Thyroid gland (tissue), 4 donors: Measurements from ENCODE around the gene ECD. TPM values are rescaled to one million over a fixed set of nuclear protein-coding genes. Genes with fewer than 3 reads are reported as not detected.

Source experiments
- DNase-seq, 2 donors: peaks; one replicate each; pipeline ENCODE4 v3.0.0-alpha.2; 2019
- H3K27ac ChIP-seq, 3 donors: fragments of 200-600 bp; sonication (generic); 1 replicate in 2 of 3; 2 replicates in 1 of 3; pipeline ENCODE4 v1.5.1; 2016 to 2019; ENCODE audit warnings: mild to moderate bottlenecking in 1 of 3, moderate library complexity in 1 of 3
- H3K27me3 ChIP-seq: fragments of 200-600 bp; sonication (generic); one replicate; pipeline ENCODE4 v1.5.1; 2019
- H3K36me3 ChIP-seq, 2 donors: fragments of 200-600 bp; sonication (generic); one replicate each; pipeline ENCODE4 v1.5.1; 2016 to 2019
- H3K4me1 ChIP-seq, 2 donors: fragments of 200-600 bp; sonication (generic); one replicate each; pipeline ENCODE4 v1.5.1; 2017 to 2019
- H3K4me3 ChIP-seq, 3 donors: fragments of 200-600 bp; sonication (generic); replicated peaks in 1 of 3; 1 replicate in 2 of 3; 2 replicates in 1 of 3; pipeline ENCODE4 v1.5.1; 2016; ENCODE audit warnings: mild to moderate bottlenecking in 1 of 3
- H3K9me3 ChIP-seq: fragments of 200-600 bp; sonication (generic); one replicate; pipeline ENCODE4 v1.5.1; 2017
- CTCF ChIP-seq, 6 experiments: fragments of 200-600 bp in 3 of 6; fragments of 450-650 bp in 3 of 6; sonication (generic) in 3 of 6; IDR thresholded peaks; one replicate each; pipeline ENCODE4 v1.5.1; 2016 to 2019; ENCODE audit warnings: antibody characterized with exemption in 6 of 6, mild to moderate bottlenecking in 2 of 6, inconsistent platforms in 1 of 6, moderate library complexity in 1 of 6
- POLR2A ChIP-seq, 2 donors: fragments of 450-650 bp; IDR thresholded peaks; one replicate each; pipeline ENCODE4 v1.6.1; 2017; ENCODE audit warnings: antibody characterized with exemption in 2 of 2, mild to moderate bottlenecking in 2 of 2, moderate library complexity in 1 of 2
- WGBS, 2 donors: methylation state at CpG; one replicate each; pipeline ENCODE4 v1.1.5; 2017; 5-methylcytosine and 5-hydroxymethylcytosine counted together
- intact Hi-C: fragments of 100-400 bp; cut with DNase I; formaldehyde crosslinking; loops from one replicate; pipeline ENCODE4 v1.15.1; 2023
- total RNA-seq, 4 donors: library from RNA; depleted of rRNA; stranded (reverse); fragments of >200 nt; gene quantifications; one replicate each; pipeline ENCODE4 v1.2.3, GENCODE V29; 2016

ECD gene
- total RNA-seq, 4 donors from 2014 or later, result 31.3 to 44.4 (median 37.0) TPM

DNA sequence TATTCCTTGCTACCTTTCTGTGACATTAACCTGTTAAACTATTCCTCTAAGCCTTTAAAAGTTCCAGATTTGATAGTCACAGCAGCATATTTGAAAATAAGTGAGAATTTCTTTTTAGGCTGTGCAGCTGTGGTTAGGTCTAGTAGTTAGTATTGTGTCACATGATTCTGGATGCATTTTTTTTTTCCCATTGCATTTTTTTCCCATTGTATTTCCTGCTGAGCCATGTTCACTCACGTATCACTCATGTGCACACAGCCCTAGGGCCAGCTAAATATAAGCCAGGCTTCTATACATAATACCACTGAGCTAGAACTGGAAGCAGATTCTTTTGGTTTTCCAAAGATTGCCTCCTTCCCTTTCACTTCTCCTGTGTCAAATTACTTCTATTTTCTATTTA lies 41.9 kb upstream of the ECD start:
- intact Hi-C loops, result no loop called here
- WGBS, 2 donors, result 75 to 77% methylated on average over 1 of the region's 1 CpG

DNA sequence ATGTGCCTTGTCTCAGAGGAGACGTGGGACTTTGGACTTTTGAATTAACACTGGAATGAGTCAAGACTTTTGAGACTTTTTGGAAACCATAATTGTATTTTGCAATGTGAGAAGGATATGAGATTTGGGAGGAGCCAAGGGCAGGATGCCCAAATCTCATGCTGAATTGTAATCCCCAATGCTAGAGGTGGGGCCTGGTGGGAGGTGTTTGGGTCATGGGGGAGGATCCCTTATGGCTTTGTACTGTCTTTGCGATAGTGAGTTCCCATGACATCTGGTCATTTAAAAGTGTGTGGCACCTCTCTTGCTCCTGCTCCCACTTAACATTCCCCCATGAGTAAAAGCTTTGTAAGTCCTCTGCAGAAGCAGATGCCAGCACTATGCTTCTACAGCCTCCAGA lies 40.1 kb upstream of the ECD start:
- Histone ChIP-seq H3K27ac (no peak overlapping the region), H3K4me1 (no peaks in the 10 kb centered on the region), H3K36me3 (peaks cover 0 to 6% of the 10 kb centered on the region in 2 donors), H3K9me3 (no peaks in the 10 kb centered on the region), H3K27me3 (no peaks in the 10 kb centered on the region), H3K4me3 (no peak overlapping the region)
- 87 to 91% methylated on average over 2 of the region's 2 CpGs for WGBS, 2 donors
- no peak for TF ChIP-seq CTCF (IDR thresholded peaks at IDR 0.05)
- no peak for TF ChIP-seq POLR2A (IDR thresholded peaks at IDR 0.05)
- intact Hi-C loops, result no loop called here
- DNase-seq, result peak in 1 of 2 donors; percentile 6

More for the DNA sequence above, 41.9 kb upstream of the ECD start:
- no peak for TF ChIP-seq POLR2A (IDR thresholded peaks at IDR 0.05)
- TF ChIP-seq CTCF (IDR thresholded peaks at IDR 0.05), result no peak
- Histone ChIP-seq H3K9me3 (no peaks in the 10 kb centered on the region), H3K4me1 (no peaks in the 10 kb centered on the region), H3K27ac (no peak overlapping the region), H3K4me3 (no peak overlapping the region), H3K36me3 (peaks cover 0 to 6% of the 10 kb centered on the region in 2 donors), H3K27me3 (no peaks in the 10 kb centered on the region)
- no peak for DNase-seq

GRCh38 chr10:73206385-73206784 lies 38.6 kb upstream of the ECD start:
- TF ChIP-seq CTCF (IDR thresholded peaks at IDR 0.05) (no peak), POLR2A (IDR thresholded peaks at IDR 0.05) (no peak)
- no peak overlapping the region for H3K27ac ChIP-seq
- H3K4me1 ChIP-seq, result no peaks in the 10 kb centered on the region
- H3K27me3 ChIP-seq, result no peaks in the 10 kb centered on the region
- no peaks in the 10 kb centered on the region for H3K9me3 ChIP-seq
- no peak overlapping the region for H3K4me3 ChIP-seq
- 94 to 97% methylated on average over 5 of the region's 5 CpGs for WGBS, 2 donors
- intact Hi-C loops, result no loop called here
- DNase-seq, result no peak
- H3K36me3 ChIP-seq, result peaks cover 0 to 6% of the 10 kb centered on the region in 2 donors

GRCh38 chr10:73205890-73206289 lies 38.1 kb upstream of the ECD start:
- intact Hi-C loops, result no loop called here
- H3K27me3 ChIP-seq, result no peaks in the 10 kb centered on the region

DNA sequence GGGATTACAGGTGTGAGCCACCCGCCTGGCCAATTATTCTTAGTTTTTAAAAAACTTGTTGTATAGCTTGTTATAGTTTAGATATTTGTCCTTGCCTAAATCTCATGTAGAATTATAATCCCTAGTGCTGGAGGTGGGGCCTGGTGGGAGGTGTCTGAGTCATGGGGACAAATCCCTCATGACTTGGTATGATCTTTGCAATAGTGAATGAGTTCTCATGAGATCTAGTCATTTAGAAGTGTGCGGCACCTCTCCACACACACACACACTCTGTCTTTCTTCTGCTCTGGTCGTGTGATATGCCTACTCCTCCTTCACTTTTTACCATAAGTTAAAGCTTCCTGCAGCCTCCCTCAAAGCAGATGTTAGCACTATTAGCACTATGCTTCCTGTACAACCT lies 37.3 kb upstream of the ECD start:
- H3K9me3 ChIP-seq, result no peaks in the 10 kb centered on the region
- DNase-seq, result no peak
- TF ChIP-seq POLR2A (IDR thresholded peaks at IDR 0.05) (no peak), CTCF (IDR thresholded peaks at IDR 0.05) (no peak)
- H3K4me1 ChIP-seq, result no peaks in the 10 kb centered on the region
- intact Hi-C loops, result no loop called here
- H3K4me3 ChIP-seq, result no peak overlapping the region
- H3K27me3 ChIP-seq, result no peaks in the 10 kb centered on the region
- peaks cover 0 to 6% of the 10 kb centered on the region in 2 donors for H3K36me3 ChIP-seq
- WGBS, 2 donors, result 90 to 96% methylated on average over 3 of the region's 3 CpGs
- H3K27ac ChIP-seq, result no peak overlapping the region

More at GRCh38 chr10:73205890-73206289, 38.1 kb upstream of the ECD start:
- Histone ChIP-seq H3K4me3 (no peak overlapping the region), H3K4me1 (no peaks in the 10 kb centered on the region), H3K27ac (no peak overlapping the region), H3K36me3 (peaks cover 0 to 6% of the 10 kb centered on the region in 2 donors), H3K9me3 (no peaks in the 10 kb centered on the region)
- DNase-seq, result no peak
- 97 to 98% methylated on average over 1 of the region's 1 CpG for WGBS, 2 donors
- TF ChIP-seq POLR2A (IDR thresholded peaks at IDR 0.05), result no peak
- no peak for TF ChIP-seq CTCF (IDR thresholded peaks at IDR 0.05)
